Neural progenitor cell (in vitro differentiated cells): ENCODE results near the gene PDLIM5.

ENCODE experiments used
- CTCF ChIP-seq: fragments of 200-600 bp; sonication (generic); IDR thresholded peaks from 2 replicates; pipeline ENCODE4 v1.5.1; 2017; ENCODE audit warnings: antibody characterized with exemption, mild to moderate bottlenecking
- EZH2 ChIP-seq: fragments of 200-600 bp; sonication (generic); IDR thresholded peaks from 2 replicates; pipeline ENCODE4 v1.6.1; 2017; ENCODE audit warnings: antibody characterized with exemption, mild to moderate bottlenecking, moderate library complexity
- EZH2phosphoT487 ChIP-seq: fragments of 200-600 bp; sonication (generic); IDR thresholded peaks from 2 replicates; pipeline ENCODE4 v1.6.1; 2017; ENCODE audit warnings: antibody characterized with exemption

- TF ChIP-seq CTCF = no peak
- no peak for TF ChIP-seq EZH2
- no peak for TF ChIP-seq EZH2phosphoT487
These were observed 52.8 kb downstream of the PDLIM5 start for GRCh38 chr4:94504545-94504944.
